A549 (cell line): ENCODE data around the gene KIAA0825.

Source experiments
- BHLHE40 ChIP-seq: IDR thresholded peaks from 2 replicates; pipeline ENCODE4 v1.6.1; 2012; ENCODE audit warnings: low read depth, low read length, inconsistent platforms
- CTCF ChIP-seq: fragments of >200 bp; sonication (Bioruptor Twin); formaldehyde crosslinking; IDR thresholded peaks from 3 replicates; pipeline ENCODE4 v1.5.1; 2016
- EHMT2 ChIP-seq: fragments of 200-600 bp; sonication (generic); IDR thresholded peaks from 2 replicates; pipeline ENCODE4 v1.6.1; 2016; ENCODE audit warnings: antibody characterized with exemption, low read depth, mild to moderate bottlenecking, moderate library complexity
- KDM5A ChIP-seq: fragments of 200-600 bp; sonication (generic); IDR thresholded peaks from 2 replicates; pipeline ENCODE4 v1.6.1; 2016; ENCODE audit warnings: antibody characterized with exemption, mild to moderate bottlenecking
- MYC ChIP-seq: IDR thresholded peaks from 2 replicates; pipeline ENCODE4 v1.6.1; 2012; ENCODE audit warnings: mild to moderate bottlenecking, inconsistent platforms, low read length, improper control_type of control experiment, borderline replicate concordance
- NFE2L2 ChIP-seq: fragments of 150-350 bp; conservative IDR thresholded peaks from 2 replicates; pipeline ENCODE4 v1.6.1; 2014; ENCODE audit warnings: low read length
- PBX3 ChIP-seq: IDR thresholded peaks from 2 replicates; pipeline ENCODE4 v1.6.1; 2012
- POLR2A ChIP-seq: IDR thresholded peaks from 2 replicates; pipeline ENCODE4 v1.6.1; 2012; ENCODE audit warnings: mild to moderate bottlenecking, low read length
- RAD21 ChIP-seq, 2 experiments: fragments of >200 bp in 1 of 2; sonication (Bioruptor Twin) in 1 of 2; formaldehyde crosslinking in 1 of 2; IDR thresholded peaks in 1 of 2; conservative IDR thresholded peaks in 1 of 2; 2 replicates in 1 of 2; 3 replicates in 1 of 2; pipeline ENCODE4 v1.6.1; 2012 to 2018; ENCODE audit warnings: inconsistent platforms in 1 of 2
- SMC3 ChIP-seq: fragments of >200 bp; sonication (Bioruptor Twin); formaldehyde crosslinking; IDR thresholded peaks from 3 replicates; pipeline ENCODE4 v1.6.1; 2018; ENCODE audit warnings: inconsistent platforms
- ZSCAN20 ChIP-seq: fragments of 250-450 bp; sonication (Bioruptor Pico); IDR thresholded peaks from 2 replicates; pipeline ENCODE4 v1.8.0; 2022; ENCODE audit warnings: mild to moderate bottlenecking, moderate library complexity
- TF ChIP-seq, protein P1 (sequence below): IDR thresholded peaks from 2 replicates; pipeline ENCODE4 v1.6.1; 2012; ENCODE audit warnings: low read depth, borderline replicate concordance
- TF ChIP-seq, protein P2 (sequence below): fragments of >200 bp; sonication (Bioruptor Twin); formaldehyde crosslinking; IDR thresholded peaks from 2 replicates; pipeline ENCODE4 v1.6.1; 2016

DNA sequence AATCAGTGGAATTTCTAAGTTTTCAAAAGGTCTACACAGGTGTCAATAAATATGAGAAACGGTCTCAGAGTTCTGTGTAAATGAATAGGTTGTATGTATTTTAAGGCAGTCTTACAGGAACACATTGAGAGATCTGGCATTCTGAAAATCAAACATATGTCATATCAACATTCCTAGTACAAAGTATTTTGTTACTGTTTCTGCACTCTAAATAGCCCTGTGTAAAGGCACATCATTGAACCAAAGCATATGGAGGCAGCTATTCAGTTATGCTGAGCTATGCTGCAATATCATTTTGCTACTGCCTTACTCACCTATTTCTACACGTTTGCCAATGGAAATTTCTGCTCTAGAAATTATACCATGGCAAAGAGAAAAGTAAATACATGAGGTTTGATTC, 379.1 kb downstream of the KIAA0825 start:
- TF ChIP-seq CTCF (no peak), MYC (no peak), NFE2L2 (no peak), RAD21 (conservative IDR thresholded peaks at IDR 0.05 in 1 of 2, IDR thresholded peaks at IDR 0.05 in 1 of 2) (no peak), ZSCAN20 (CRISPR knock-in tag) (no peak), BHLHE40 (no peak), KDM5A (no peak), SMC3 (no peak), EHMT2 (no peak), PBX3 (no peak), POLR2A (no peak)
- TF ChIP-seq, protein P1, sequence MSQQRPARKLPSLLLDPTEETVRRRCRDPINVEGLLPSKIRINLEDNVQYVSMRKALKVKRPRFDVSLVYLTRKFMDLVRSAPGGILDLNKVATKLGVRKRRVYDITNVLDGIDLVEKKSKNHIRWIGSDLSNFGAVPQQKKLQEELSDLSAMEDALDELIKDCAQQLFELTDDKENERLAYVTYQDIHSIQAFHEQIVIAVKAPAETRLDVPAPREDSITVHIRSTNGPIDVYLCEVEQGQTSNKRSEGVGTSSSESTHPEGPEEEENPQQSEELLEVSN, result no peak
- TF ChIP-seq, protein P2, sequence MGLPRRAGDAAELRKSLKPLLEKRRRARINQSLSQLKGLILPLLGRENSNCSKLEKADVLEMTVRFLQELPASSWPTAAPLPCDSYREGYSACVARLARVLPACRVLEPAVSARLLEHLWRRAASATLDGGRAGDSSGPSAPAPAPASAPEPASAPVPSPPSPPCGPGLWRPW, result no peak
